Trophoblast cell (in vitro differentiated cells and primary cell): Measurements from ENCODE around the gene WNT6.
A peak's percentile ranks its signal among the peaks of the same experiment; 100 is the strongest.

ENCODE experiments used
- DNase-seq, 2 donors: peaks; one replicate each; pipeline ENCODE4 v3.0.0-alpha.2; 2016
- H2AFZ ChIP-seq: 2 replicates; pipeline ENCODE4 v1.6.1; 2013; ENCODE audit warnings: low read length, moderate library complexity, mild to moderate bottlenecking; ENCODE audit not compliant: insufficient read depth, poor library complexity
- H2AK5ac ChIP-seq: 2 replicates; pipeline ENCODE4 v1.6.1; 2013; ENCODE audit warnings: mild to moderate bottlenecking, low read length
- H2BK120ac ChIP-seq: 2 replicates; pipeline ENCODE4 v1.6.1; 2013; ENCODE audit warnings: low read length, mild to moderate bottlenecking, moderate library complexity; ENCODE audit not compliant: insufficient read depth, poor library complexity
- H2BK12ac ChIP-seq: 2 replicates; pipeline ENCODE4 v1.6.1; 2013; ENCODE audit warnings: mild to moderate bottlenecking, low read length, moderate library complexity
- H2BK5ac ChIP-seq: 2 replicates; pipeline ENCODE4 v1.6.1; 2013; ENCODE audit warnings: low read length, low read depth, moderate library complexity, mild to moderate bottlenecking; ENCODE audit not compliant: poor library complexity
- H3K14ac ChIP-seq: 2 replicates; pipeline ENCODE4 v1.6.1; 2013; ENCODE audit warnings: mild to moderate bottlenecking, low read length
- H3K18ac ChIP-seq: 2 replicates; pipeline ENCODE4 v1.6.1; 2013; ENCODE audit warnings: mild to moderate bottlenecking, low read length
- H3K23ac ChIP-seq: 2 replicates; pipeline ENCODE4 v1.6.1; 2013; ENCODE audit warnings: low read length
- H3K27ac ChIP-seq: 2 replicates; pipeline ENCODE4 v1.5.1; 2013; ENCODE audit warnings: low read depth, mild to moderate bottlenecking, inconsistent platforms, low read length, moderate library complexity
- H3K27me3 ChIP-seq: 2 replicates; pipeline ENCODE4 v1.6.1; 2013; ENCODE audit warnings: inconsistent platforms, mild to moderate bottlenecking, low read length, moderate library complexity; ENCODE audit not compliant: insufficient read depth
- H3K36me3 ChIP-seq, 2 experiments: 1 replicate in 1 of 2; 2 replicates in 1 of 2; pipeline ENCODE4 v1.6.1; 2013; ENCODE audit warnings: low read length in 2 of 2, mild to moderate bottlenecking in 2 of 2, moderate library complexity in 1 of 2; ENCODE audit not compliant: insufficient read depth in 2 of 2, control insufficient read depth in 1 of 2
- H3K4ac ChIP-seq: 2 replicates; pipeline ENCODE4 v1.6.1; 2013; ENCODE audit warnings: low read depth, mild to moderate bottlenecking, low read length, moderate library complexity
- H3K4me1 ChIP-seq, 2 experiments: 1 replicate in 1 of 2; 2 replicates in 1 of 2; pipeline ENCODE4 v1.6.1; 2013; ENCODE audit warnings: low read length in 2 of 2, mild to moderate bottlenecking in 2 of 2, moderate library complexity in 1 of 2; ENCODE audit not compliant: insufficient read depth in 2 of 2, control insufficient read depth in 1 of 2
- H3K4me2 ChIP-seq: 2 replicates; pipeline ENCODE4 v1.6.1; 2013; ENCODE audit warnings: inconsistent platforms, mild to moderate bottlenecking, low read length, moderate library complexity
- H3K4me3 ChIP-seq: 2 replicates; pipeline ENCODE4 v1.5.1; 2013; ENCODE audit warnings: mild to moderate bottlenecking, low read depth, low read length, inconsistent platforms
- H3K79me1 ChIP-seq: one replicate; pipeline ENCODE4 v1.6.1; 2013; ENCODE audit warnings: low read length
- H3K79me2 ChIP-seq: 2 replicates; pipeline ENCODE4 v1.6.1; 2013; ENCODE audit warnings: low read length, mild to moderate bottlenecking; ENCODE audit not compliant: control insufficient read depth, insufficient read depth, poor library complexity
- H3K9ac ChIP-seq: 2 replicates; pipeline ENCODE4 v1.6.1; 2013; ENCODE audit warnings: mild to moderate bottlenecking, low read length
- H3K9me3 ChIP-seq: 2 replicates; pipeline ENCODE4 v1.6.1; 2013; ENCODE audit warnings: low read depth, mild to moderate bottlenecking, control low read depth, inconsistent platforms, low read length; ENCODE audit not compliant: insufficient read depth
- H4K12ac ChIP-seq: 2 replicates; pipeline ENCODE4 v1.6.1; 2013; ENCODE audit warnings: low read depth, mild to moderate bottlenecking, low read length, moderate library complexity
- H4K8ac ChIP-seq: 2 replicates; pipeline ENCODE4 v1.6.1; 2013; ENCODE audit warnings: low read depth, mild to moderate bottlenecking, low read length, moderate library complexity
- H4K91ac ChIP-seq: one replicate; pipeline ENCODE4 v1.6.1; 2013; ENCODE audit warnings: low read depth, mild to moderate bottlenecking, low read length, moderate library complexity
- WGBS: extraction: QIAGEN DNeasy Blood & Tissue Kit; methylation state at CpG from one replicate; pipeline ENCODE4 v1.1.7; 2013; ENCODE audit warnings: missing lambda C conversion rate; ENCODE audit not compliant: insufficient read length, insufficient coverage; ENCODE audit errors: extremely low coverage; 5-methylcytosine and 5-hydroxymethylcytosine counted together

WNT6 gene

GRCh38 chr2:218889937-218890336 is 30.3 kb downstream of the WNT6 start:
- Histone ChIP-seq H3K23ac (no peak overlapping the region), H3K27me3 (peaks cover 47% of the 10 kb centered on the region), H3K4me2 (no peak overlapping the region), H2BK120ac (no peak overlapping the region), H3K79me2 (no peaks in the 10 kb centered on the region), H2BK5ac (no peak overlapping the region), H2BK12ac (no peak overlapping the region), H3K9ac (no peak overlapping the region), H2AFZ (no peak overlapping the region), H4K12ac (no peak overlapping the region), H3K36me3 (no peaks in the 10 kb centered on the region), H3K4me3 (no peak overlapping the region), H4K91ac (no peak overlapping the region), H3K9me3 (peaks cover 11% of the 10 kb centered on the region), H3K79me1 (peaks cover 1% of the 10 kb centered on the region), H3K27ac (no peak overlapping the region), H3K4me1 (peaks cover 8 to 16% of the 10 kb centered on the region in 2 experiments), H3K18ac (no peak overlapping the region), H3K14ac (no peak overlapping the region), H2AK5ac (no peak overlapping the region), H4K8ac (no peak overlapping the region), H3K4ac (no peak overlapping the region)
- no CpG with 5 or more reads among the region's 23 CpGs for WGBS
- DNase-seq = no peak

- Histone ChIP-seq H3K18ac (no peak overlapping the region), H4K91ac (no peak overlapping the region), H3K79me2 (no peaks in the 10 kb centered on the region), H3K9me3 (peaks cover 8% of the 10 kb centered on the region), H3K14ac (no peak overlapping the region), H3K79me1 (peaks cover 3% of the 10 kb centered on the region), H3K27ac (no peak overlapping the region), H4K12ac (no peak overlapping the region), H3K23ac (no peak overlapping the region), H2BK120ac (no peak overlapping the region), H2AFZ (no peak overlapping the region), H2AK5ac (no peak overlapping the region), H2BK12ac (no peak overlapping the region), H3K4ac (no peak overlapping the region), H3K27me3 (peaks cover 44% of the 10 kb centered on the region), H3K4me1 (peaks cover 13 to 20% of the 10 kb centered on the region in 2 experiments), H3K4me2 (no peak overlapping the region), H3K4me3 (no peak overlapping the region), H3K36me3 (no peaks in the 10 kb centered on the region), H3K9ac (no peak overlapping the region), H2BK5ac (no peak overlapping the region), H4K8ac (no peak overlapping the region)
- no peak for DNase-seq
- WGBS = no CpG with 5 or more reads among the region's 3 CpGs
Measured at GRCh38 chr2:218890369-218890768, 30.8 kb downstream of the WNT6 start.

- WGBS = no CpG with 5 or more reads among the region's 19 CpGs
- H2AFZ ChIP-seq = no peak overlapping the region
Measured at GRCh38 chr2:218891275-218892135, 31.9 kb downstream of the WNT6 start.

GRCh38 chr2:218892693-218893348 is 33.2 kb downstream of the WNT6 start:
- Histone ChIP-seq H2AFZ (peak overlapping the region; percentile 11), H3K27ac (no peak overlapping the region), H4K91ac (no peak overlapping the region), H2AK5ac (no peak overlapping the region), H2BK12ac (no peak overlapping the region), H3K4me1 (peaks cover 35 to 44% of the 10 kb centered on the region in 2 experiments), H2BK120ac (no peak overlapping the region), H3K14ac (no peak overlapping the region), H3K4me2 (peak overlapping the region; percentile 61), H3K79me2 (no peaks in the 10 kb centered on the region), H3K9me3 (peaks cover 9% of the 10 kb centered on the region), H2BK5ac (no peak overlapping the region), H3K4ac (no peak overlapping the region), H3K79me1 (peaks cover 5% of the 10 kb centered on the region), H3K9ac (no peak overlapping the region), H3K27me3 (peaks cover 46% of the 10 kb centered on the region), H4K12ac (no peak overlapping the region), H3K36me3 (no peaks in the 10 kb centered on the region), H3K4me3 (peak overlapping the region; percentile 3), H3K18ac (no peak overlapping the region), H3K23ac (no peak overlapping the region), H4K8ac (no peak overlapping the region)
- peak; percentile 42 to 72 for DNase-seq
- WGBS = no CpG with 5 or more reads among the region's 72 CpGs

More at GRCh38 chr2:218891275-218892135, 31.9 kb downstream of the WNT6 start:
- H3K27ac ChIP-seq = no peak overlapping the region
- no peak overlapping the region for H3K4me2 ChIP-seq
- no peaks in the 10 kb centered on the region for H3K79me2 ChIP-seq
- no peak overlapping the region for H3K4ac ChIP-seq
- no peak overlapping the region for H3K18ac ChIP-seq
- no peak overlapping the region for H2BK120ac ChIP-seq
- no peak overlapping the region for H4K12ac ChIP-seq
- peaks cover 40% of the 10 kb centered on the region for H3K27me3 ChIP-seq
- no peak overlapping the region for H2AK5ac ChIP-seq
- peaks cover 3% of the 10 kb centered on the region for H3K79me1 ChIP-seq
- H3K14ac ChIP-seq = no peak overlapping the region
- H2BK12ac ChIP-seq = no peak overlapping the region
- H3K4me3 ChIP-seq = no peak overlapping the region
- no peak overlapping the region for H2BK5ac ChIP-seq
- H3K4me1 ChIP-seq = peaks cover 22 to 32% of the 10 kb centered on the region in 2 experiments
- no peak for DNase-seq
- no peak overlapping the region for H4K8ac ChIP-seq
- peaks cover 8% of the 10 kb centered on the region for H3K9me3 ChIP-seq
- H3K36me3 ChIP-seq = no peaks in the 10 kb centered on the region
- peak overlapping the region; percentile 20 for H3K23ac ChIP-seq
- H3K9ac ChIP-seq = no peak overlapping the region
- no peak overlapping the region for H4K91ac ChIP-seq
